Measurements from ENCODE around the gene ARHGAP23. TPM values are rescaled to one million over a fixed set of nuclear protein-coding genes. Genes with fewer than 3 reads are reported as not detected.

Gene ARHGAP23
- total RNA-seq, 1 experiment from 2014 or later = 129 TPM

DNA sequence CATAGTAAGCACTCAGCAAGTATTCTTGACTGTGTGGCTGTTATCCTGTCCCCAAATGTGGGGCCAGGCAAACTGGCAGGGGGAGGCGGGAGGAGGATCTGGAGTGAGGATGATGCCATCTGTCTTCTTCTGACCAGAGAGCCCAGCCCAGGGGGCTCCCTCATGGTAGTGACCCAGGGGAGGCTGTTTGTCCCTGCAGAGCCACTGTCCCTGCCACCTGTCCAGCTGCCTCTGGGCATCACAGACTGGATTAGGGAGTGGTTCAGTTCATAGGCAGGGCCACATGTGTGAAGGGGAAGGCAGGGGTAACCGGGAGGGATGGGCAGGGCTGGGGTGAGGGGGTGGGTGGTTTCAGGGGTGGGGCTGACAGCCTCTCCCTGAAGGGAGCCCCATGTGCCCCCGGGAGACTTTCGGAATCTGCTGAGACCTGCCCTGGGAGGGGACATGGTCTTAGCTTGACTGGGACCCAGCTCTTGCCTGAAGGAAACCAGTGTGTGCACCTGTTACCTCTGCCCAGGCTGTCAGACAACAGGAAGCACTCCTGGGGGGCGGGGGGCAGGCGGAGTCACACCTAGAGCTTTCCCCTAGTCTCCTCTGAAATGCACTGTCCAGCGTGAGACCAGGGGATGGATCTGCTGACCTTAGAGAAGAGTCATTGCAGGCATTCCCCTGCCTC, 15.2 kb downstream of the ARHGAP23 start:
- H3K36me3 ChIP-seq (ENCODE audit: low read depth) = no peaks in the 10 kb centered on the region
- peaks cover 14% of the 10 kb centered on the region; the same call in 1 of the 2 replicates for H3F3A ChIP-seq (ENCODE audit: insufficient read depth, low read depth)
- H3K27me3 ChIP-seq (ENCODE audit: insufficient read depth, low read depth) = no peaks in the 10 kb centered on the region
- DNase-seq = no peak
- peaks cover 6% of the 10 kb centered on the region; the same call in 1 of the 2 replicates for H4K20me1 ChIP-seq (ENCODE audit: insufficient read depth)
- H3K27ac ChIP-seq = no peak overlapping the region
- CTCF ChIA-PET = interaction anchor here (0.6 to 1.0 kb wide), 4 partner anchors 20 to 224 kb away, joined by 3 to 26 read pairs (median 5); no protein-coding TSS in a partner anchor
- no peak overlapping the region for H3K4me3 ChIP-seq
- H2AFZ ChIP-seq = no peak overlapping the region
- peaks cover 3% of the 10 kb centered on the region; the same call in 1 of the 2 replicates for H3K79me2 ChIP-seq (ENCODE audit: low read depth)
- no peak for TF ChIP-seq EZH2 (IDR thresholded peaks at IDR 0.05; ENCODE audit: low read depth)
- TF ChIP-seq, protein P1, sequence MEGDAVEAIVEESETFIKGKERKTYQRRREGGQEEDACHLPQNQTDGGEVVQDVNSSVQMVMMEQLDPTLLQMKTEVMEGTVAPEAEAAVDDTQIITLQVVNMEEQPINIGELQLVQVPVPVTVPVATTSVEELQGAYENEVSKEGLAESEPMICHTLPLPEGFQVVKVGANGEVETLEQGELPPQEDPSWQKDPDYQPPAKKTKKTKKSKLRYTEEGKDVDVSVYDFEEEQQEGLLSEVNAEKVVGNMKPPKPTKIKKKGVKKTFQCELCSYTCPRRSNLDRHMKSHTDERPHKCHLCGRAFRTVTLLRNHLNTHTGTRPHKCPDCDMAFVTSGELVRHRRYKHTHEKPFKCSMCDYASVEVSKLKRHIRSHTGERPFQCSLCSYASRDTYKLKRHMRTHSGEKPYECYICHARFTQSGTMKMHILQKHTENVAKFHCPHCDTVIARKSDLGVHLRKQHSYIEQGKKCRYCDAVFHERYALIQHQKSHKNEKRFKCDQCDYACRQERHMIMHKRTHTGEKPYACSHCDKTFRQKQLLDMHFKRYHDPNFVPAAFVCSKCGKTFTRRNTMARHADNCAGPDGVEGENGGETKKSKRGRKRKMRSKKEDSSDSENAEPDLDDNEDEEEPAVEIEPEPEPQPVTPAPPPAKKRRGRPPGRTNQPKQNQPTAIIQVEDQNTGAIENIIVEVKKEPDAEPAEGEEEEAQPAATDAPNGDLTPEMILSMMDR (conservative IDR thresholded peaks at IDR 0.05) = no peak
- POLR2A ChIA-PET (ENCODE audit: unreplicated experiment) = interaction anchor here (0.5 to 1.0 kb wide), 3 partner anchors 15 to 29 kb away, joined by 4 to 5 read pairs (median 5); no protein-coding TSS in a partner anchor
- peaks cover 42% of the 10 kb centered on the region for H3K4me1 ChIP-seq (replicated peaks; ENCODE audit: insufficient read depth)
- no peaks in the 10 kb centered on the region for H3K9me3 ChIP-seq (ENCODE audit: insufficient read depth, low read depth)
- intact Hi-C loops (cut with micrococcal nuclease; ENCODE audit: unreplicated experiment) = loop anchor here (1.0 to 5.0 kb wide), 3 partner anchors 20 to 224 kb away; no protein-coding TSS in a partner anchor
- BruUV-seq (replicated peaks) = no TSS peak
- H3K4me2 ChIP-seq = peak overlapping the region; percentile 39; the same call in 1 of the 2 replicates
- no peaks in the 10 kb centered on the region for H3K9me2 ChIP-seq (ENCODE audit: insufficient read depth)

DNA sequence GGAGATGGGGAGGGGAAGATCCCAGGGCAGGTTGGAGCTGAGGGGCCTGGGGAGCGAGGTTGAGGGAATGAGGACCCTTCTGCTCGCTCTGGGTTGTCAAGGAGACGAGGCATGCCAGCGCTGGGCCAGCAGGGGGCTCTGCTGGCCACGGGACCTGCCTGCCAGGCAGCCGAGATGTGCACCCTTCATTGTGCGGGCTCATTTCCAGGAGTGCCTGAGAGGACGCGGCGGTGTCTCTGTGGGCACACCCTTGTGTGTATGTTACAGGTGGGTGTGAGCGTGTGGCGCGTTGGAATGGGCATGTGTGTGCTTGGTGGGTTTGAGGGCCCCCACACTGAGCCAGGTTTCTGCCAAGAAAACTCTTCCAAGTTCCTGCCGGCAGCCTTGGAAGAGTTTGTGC, 15.9 kb downstream of the ARHGAP23 start:
- Histone ChIP-seq H3K9me3 (ENCODE audit: insufficient read depth, low read depth) (no peaks in the 10 kb centered on the region), H2AFZ (no peak overlapping the region), H3K4me2 (peak overlapping the region; percentile 39; the same call in 1 of the 2 replicates), H3K9me2 (ENCODE audit: insufficient read depth) (no peaks in the 10 kb centered on the region), H3K4me3 (no peak overlapping the region), H3K27me3 (ENCODE audit: insufficient read depth, low read depth) (no peaks in the 10 kb centered on the region), H3K27ac (no peak overlapping the region), H3F3A (ENCODE audit: insufficient read depth, low read depth) (peaks cover 20% of the 10 kb centered on the region; the same call in 1 of the 2 replicates), H3K36me3 (ENCODE audit: low read depth) (no peaks in the 10 kb centered on the region), H4K20me1 (ENCODE audit: insufficient read depth) (peaks cover 6% of the 10 kb centered on the region; the same call in 1 of the 2 replicates), H3K79me2 (ENCODE audit: low read depth) (peaks cover 3% of the 10 kb centered on the region; the same call in 1 of the 2 replicates), H3K4me1 (replicated peaks; ENCODE audit: insufficient read depth) (peaks cover 48% of the 10 kb centered on the region)
- ChIA-PET CTCF (interaction anchor here (0.7 to 1.6 kb wide), 3 partner anchors 28 to 224 kb away, joined by 3 to 6 read pairs (median 3); no protein-coding TSS in a partner anchor), POLR2A (ENCODE audit: unreplicated experiment) (interaction anchor here (1.0 kb wide), 1 partner anchor 22 kb away, joined by 5 read pairs; no protein-coding TSS in a partner anchor)
- BruUV-seq (replicated peaks) = no TSS peak
- intact Hi-C loops (cut with micrococcal nuclease; ENCODE audit: unreplicated experiment) = loop anchor here (1.0 to 5.0 kb wide), 3 partner anchors 21 to 223 kb away; no protein-coding TSS in a partner anchor
- TF ChIP-seq, protein P1 (conservative IDR thresholded peaks at IDR 0.05) = peak; percentile 91
- TF ChIP-seq EZH2 (IDR thresholded peaks at IDR 0.05; ENCODE audit: low read depth) = no peak
- DNase-seq = peak in 1 of 2 experiments; percentile 72

DNA sequence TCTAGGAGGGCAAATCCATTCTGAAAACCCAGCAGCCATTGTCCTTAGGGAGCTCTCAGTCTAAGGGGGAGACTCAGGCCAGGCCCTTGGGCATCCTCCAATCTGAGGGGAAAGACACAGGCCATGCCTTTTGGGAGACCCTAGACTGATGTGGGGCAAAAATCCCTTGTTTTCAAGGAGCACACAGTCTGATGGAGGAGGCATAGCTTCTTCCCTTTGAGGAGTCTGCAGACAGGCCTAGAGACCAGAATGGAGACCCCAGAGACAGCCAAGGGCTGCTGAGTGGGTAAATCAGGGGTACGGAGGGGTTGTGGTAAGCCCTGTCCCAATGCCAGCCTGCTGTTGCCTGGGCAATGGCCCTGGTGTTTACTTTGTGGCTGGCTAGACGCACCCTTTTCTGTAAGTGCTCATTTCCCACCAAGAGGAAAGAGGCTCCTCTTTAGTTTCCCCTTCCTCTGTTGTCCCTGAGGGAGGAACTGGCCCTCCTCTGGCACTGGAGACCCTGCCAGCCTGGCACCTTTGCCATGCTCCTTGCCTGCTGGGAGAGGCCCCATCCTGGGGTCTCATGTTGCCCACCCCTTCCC, 19.3 kb downstream of the ARHGAP23 start:
- TF ChIP-seq, protein P1 (conservative IDR thresholded peaks at IDR 0.05) = no peak
- no peak for TF ChIP-seq EZH2 (IDR thresholded peaks at IDR 0.05; ENCODE audit: low read depth)
- H3K4me1 ChIP-seq (replicated peaks; ENCODE audit: insufficient read depth) = peaks cover 76% of the 10 kb centered on the region
- H3K36me3 ChIP-seq (ENCODE audit: low read depth) = no peaks in the 10 kb centered on the region
- H3K9me3 ChIP-seq (ENCODE audit: insufficient read depth, low read depth) = no peaks in the 10 kb centered on the region
- H3K27ac ChIP-seq = peak overlapping the region; percentile 81
- peaks cover 39% of the 10 kb centered on the region; the same call in 1 of the 2 replicates for H3F3A ChIP-seq (ENCODE audit: insufficient read depth, low read depth)
- no TSS peak for BruUV-seq (replicated peaks)
- H3K79me2 ChIP-seq (ENCODE audit: low read depth) = peaks cover 7% of the 10 kb centered on the region; the same call in 1 of the 2 replicates
- H3K4me2 ChIP-seq = peak overlapping the region; percentile 55
- no peaks in the 10 kb centered on the region for H3K9me2 ChIP-seq (ENCODE audit: insufficient read depth)
- peaks cover 6% of the 10 kb centered on the region; the same call in 1 of the 2 replicates for H4K20me1 ChIP-seq (ENCODE audit: insufficient read depth)
- ChIA-PET POLR2A (ENCODE audit: unreplicated experiment) (no interaction called here), CTCF (interaction anchor here (0.6 kb wide), 3 partner anchors 25 to 505 kb away, joined by 8 to 13 read pairs (median 9); no protein-coding TSS in a partner anchor)
- intact Hi-C loops (cut with micrococcal nuclease; ENCODE audit: unreplicated experiment) = no loop called here
- peak in 1 of 2 experiments; percentile 50 for DNase-seq
- no peaks in the 10 kb centered on the region for H3K27me3 ChIP-seq (ENCODE audit: insufficient read depth, low read depth)
- H3K4me3 ChIP-seq = no peak overlapping the region
- H2AFZ ChIP-seq = no peak overlapping the region
